SKM-1 treated with dmso at 0.1 percent for 144 hours (cell line): Measurements from ENCODE around the gene SASH1.

Source experiments
- DNase-seq: peaks from one replicate; lab custom pipeline; 2025; ENCODE audit not compliant: unreplicated experiment; lab: John Stamatoyannopoulos, UW

The SASH1 gene

DNA sequence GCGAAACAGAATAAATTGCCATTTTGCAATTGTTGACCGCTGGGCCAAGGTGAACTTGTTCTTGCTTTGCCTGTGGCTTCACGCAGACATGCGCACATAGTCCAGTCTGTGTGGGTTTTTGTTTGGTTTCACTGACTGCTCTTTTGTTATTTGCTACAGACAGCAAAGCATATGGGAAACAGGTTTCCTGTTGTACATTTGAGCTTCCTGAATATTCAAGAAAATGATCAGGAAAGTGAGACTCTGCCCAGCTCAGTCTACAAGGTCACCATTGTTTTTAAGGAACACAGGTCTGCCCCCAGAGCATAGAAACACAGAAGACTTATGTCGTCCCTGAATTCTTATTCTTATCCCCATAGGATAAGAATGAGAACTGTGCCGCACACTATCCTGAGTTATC is 55.6 kb downstream of the SASH1 start:
- no peak for DNase-seq

- no peak for DNase-seq
These were observed 56.0 kb downstream of the SASH1 start for GRCh38 chr6:148398678-148399077.

GRCh38 chr6:148401571-148401970 is 58.9 kb downstream of the SASH1 start:
- DNase-seq, result no peak

DNA sequence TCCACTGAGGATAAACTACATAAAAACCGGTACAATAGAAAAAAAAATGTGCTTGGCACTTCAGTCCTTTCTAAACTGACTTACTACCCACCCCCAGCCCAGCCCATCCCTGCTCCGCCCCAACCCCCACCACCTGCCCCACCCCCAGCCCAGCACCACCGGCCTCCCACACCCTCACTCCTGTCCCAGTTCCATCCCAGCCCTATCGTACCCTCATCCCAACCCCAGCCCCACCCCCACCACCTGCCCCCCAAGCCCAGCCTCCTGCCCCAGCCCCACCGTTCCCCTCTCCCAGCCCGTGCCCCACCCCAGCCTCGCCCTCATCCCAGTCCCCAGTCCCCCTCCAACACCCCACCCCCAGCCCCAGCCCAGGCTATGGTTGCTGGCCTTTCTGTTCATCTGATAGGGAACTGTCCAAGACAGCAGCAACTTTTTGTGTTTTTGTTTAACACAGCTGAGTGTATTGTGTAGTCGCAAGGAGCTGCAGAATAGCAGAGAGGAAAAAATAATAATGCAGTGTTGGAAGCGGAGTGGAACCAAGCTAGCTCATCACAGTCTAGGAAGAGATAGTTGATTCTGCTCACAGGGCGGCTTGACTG is 61.9 kb downstream of the SASH1 start:
- no peak for DNase-seq

GRCh38 chr6:148405894-148406293 is 63.3 kb downstream of the SASH1 start:
- no peak for DNase-seq

- no peak for DNase-seq
These were observed 64.1 kb downstream of the SASH1 start for GRCh38 chr6:148406579-148407371.

DNA sequence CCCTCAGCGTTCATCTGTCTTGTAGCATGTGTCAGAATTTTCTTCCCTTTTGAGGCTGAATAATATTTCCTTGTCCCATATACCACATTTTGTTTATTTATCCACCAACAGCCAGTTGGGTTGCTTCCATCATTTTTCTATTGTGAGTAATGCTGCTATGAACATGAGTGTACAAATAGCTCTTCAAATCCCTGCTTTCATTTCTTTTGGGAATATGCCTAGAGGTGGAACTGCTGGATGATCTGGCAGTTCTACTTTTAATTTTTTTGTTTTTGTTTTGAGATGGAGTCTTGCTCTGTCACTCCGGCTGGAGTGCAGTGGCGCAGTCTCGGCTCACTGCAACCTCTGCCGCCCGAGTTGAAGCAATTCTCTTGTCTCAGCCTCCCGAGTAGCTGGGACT is 64.7 kb downstream of the SASH1 start:
- no peak for DNase-seq

DNA sequence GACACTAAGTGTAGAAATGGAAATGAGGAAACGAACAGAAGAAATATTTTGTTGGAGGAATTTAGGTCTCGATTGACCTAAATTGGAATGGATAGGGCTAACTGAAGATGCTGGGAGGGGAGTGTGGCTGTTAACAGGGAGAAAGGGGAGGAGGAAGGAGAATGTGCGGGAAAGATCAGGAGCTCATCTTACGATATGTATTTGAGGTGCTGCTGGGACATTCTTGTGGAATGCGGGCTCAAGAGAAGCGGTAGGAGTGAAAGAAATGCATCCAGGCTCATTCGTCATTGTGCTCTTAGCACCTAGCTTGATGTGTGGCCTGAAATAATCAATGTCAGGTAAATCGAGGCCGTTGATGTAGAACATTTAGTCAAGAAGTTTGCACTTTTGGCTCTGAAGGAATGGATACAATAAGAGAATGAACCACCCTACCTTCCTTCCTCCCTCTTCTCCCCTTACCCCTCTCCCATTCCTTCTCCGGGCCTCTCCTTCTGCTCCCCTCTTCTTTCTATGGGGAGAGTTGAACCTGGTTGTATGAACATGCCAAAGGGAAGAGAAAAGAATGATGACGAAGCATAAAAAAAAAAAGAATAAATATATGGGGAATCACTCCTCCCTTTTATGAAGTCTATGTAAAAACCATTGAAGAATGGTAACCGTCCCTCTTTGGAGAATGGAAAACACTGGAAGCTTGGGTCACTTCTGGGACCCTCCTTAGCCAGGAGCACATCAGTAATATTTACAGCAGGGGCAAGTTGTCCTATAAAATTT is 70.9 kb downstream of the SASH1 start:
- DNase-seq, result no peak

DNA sequence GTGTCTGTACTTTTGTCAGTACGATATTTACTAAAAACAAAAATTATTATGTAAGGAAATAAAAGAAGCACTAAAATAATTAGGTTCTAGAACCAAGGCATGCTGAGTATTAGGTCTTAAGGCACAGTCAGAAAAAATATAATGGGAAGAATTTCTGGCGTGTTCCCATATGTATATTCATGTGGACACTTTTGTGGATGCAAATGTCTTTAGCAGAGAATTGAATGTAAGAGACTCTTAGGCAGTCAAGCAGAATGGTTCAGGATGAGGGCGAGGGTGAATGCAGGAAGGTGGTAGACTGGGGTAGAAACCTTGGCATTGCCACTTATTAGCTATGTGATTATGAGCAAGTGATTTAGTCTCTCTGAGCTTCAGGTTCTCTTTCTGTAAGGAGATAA is 71.5 kb downstream of the SASH1 start:
- DNase-seq, result no peak

DNA sequence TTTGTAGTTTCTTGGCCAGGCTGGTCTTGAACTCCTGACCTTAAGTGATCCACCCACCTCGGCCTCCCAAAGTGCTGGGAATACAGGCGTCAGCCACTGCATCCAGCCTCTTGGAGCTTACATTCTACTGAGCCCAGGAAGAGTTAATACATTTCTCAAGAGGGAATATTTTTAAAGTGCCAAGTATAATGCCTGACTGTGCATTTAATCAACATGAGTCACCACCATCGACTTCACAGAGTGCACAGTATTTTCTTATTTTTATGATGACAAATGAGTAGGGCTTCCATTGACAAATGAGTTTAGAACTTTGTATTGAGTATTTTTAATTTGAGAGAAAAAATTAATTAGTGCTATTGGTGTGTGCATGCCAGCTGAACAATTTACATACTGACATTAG is 72.2 kb downstream of the SASH1 start:
- DNase-seq, result no peak

DNA sequence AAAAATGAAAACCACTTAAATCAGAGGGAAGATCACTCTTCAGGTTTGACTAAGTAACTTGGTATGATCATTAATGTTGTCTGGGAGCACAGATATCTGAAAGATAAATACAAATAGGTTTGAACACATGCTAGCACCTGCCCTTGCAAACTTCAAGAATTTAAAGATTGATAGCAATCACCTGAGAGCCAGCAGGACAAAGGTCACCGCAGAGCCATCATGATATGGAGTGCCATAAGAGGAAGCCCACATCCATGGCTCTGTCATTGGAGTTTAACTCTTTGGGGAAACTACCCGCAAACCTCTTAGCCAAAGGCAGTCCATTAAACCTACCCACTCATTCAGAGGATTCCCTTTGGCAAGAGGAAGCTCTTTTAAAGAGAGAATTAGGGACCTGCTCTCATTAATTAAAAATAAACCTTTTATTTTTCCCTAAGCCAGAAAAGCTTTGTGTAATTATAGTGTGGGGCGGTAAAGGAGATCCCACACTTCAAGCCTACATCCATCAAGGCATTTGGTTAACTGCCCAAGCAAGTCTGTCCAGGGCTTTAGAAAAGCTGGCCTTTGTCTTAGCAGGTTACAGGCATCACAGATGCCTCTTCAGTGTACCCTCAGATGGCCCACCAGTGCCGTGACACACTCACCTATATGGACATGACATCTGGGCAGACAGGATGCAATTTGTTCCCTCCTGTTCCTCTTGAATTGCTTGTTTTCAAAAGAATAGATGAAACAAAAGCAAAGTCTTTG is 73.0 kb downstream of the SASH1 start:
- no peak for DNase-seq

DNA sequence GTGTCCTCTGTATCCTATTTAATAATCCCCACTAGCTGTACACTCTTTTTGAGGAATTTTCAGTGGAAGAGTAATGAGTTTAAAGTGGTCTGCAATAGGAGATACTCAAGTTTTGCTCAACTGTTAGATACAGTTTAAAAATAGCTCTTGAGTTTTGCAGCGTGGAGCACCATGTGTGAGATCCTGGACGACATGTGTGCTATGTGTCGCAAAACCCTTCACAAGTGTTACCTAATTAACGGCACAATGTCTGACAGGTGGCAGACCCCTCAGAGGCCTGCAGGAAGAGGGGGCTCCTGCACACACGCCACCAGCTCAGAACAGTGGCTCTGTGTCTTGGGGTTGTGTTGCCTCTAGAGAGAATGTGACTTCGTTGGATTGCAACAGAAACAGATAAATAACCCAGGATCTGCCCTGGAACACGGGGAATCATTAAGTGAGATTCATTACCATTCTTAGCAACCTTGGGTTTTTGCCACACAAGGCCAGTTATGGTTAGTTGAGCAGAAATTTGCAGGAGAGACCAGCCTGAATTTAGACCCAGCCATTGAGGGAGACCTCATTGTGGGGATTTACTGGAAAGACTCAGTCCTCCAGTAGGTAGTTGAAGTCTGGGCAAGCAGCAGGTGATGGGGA is 73.8 kb downstream of the SASH1 start:
- no peak for DNase-seq

DNA sequence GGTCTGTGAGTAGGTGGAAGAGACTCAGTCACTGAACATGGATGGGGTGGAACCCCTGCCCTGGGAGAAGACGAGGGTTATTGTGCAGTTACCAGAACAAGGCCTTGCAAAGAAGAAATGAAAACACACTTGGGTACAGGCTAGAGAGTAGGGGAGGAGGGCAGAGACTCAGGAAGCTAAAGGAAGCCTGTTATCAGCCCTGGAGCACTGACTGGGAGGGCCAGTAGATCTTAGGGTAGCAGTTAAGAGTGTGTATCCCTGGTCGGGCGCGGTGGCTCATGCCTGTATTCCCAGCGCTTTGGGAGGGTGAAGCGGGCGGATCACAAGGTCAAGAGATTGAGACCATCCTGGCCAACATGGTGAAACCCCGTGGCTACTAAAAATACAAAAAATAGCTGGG is 74.4 kb downstream of the SASH1 start:
- no peak for DNase-seq

GRCh38 chr6:148419430-148419829 is 76.8 kb downstream of the SASH1 start:
- DNase-seq, result no peak

GRCh38 chr6:148422085-148422484 is 79.4 kb downstream of the SASH1 start:
- DNase-seq, result no peak

DNA sequence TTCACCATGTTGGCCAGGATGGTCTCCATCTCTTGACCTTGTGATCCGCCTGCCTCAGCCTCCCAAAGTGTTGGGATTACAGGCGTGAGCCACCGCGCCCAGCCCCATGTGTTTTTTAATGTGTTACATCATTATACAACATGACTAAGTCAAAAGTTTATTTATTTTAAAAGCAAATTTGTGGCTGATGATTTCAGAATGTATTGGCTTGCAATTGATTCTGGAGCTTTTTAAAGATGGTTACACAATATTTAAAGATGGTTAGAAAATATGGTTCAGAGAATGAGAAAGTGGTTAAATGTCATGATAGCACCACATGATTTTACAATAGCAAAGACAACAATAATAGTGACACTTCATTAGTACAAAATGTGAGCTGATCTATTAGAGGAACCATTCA is 80.5 kb downstream of the SASH1 start:
- DNase-seq, result no peak

DNA sequence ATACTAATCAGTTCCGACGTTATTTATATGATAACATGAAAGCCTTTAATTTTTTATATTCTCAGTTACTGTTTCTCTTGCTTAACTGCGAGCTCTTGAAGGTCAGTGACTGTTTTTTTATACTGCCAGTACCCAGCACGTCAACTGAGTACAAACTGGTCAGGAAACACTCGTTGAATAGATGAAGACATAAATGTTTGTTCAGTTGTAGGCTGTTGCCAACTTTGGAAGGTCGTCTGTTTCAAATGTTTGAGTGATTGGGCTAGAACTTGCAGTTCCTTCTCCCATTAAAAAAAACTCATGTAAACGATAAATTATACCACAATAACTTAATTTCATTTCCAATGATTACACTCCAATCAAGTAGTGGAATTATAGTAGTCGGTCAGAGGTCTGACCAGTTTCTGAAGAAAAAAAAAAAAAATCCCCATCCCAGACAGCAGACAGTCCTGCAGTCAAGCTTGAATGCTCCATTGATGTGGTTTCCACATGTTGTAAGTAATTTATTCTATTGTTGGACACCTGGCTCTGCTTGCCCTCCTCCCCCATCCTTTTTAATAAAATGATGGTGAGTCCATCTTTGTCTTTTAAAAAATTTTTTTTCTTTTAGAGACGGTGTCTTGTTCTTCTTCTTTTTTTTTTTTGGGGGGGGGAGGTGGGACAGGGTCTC is 81.1 kb downstream of the SASH1 start:
- no peak for DNase-seq

GRCh38 chr6:148425443-148425842 is 82.8 kb downstream of the SASH1 start:
- DNase-seq, result no peak

DNA sequence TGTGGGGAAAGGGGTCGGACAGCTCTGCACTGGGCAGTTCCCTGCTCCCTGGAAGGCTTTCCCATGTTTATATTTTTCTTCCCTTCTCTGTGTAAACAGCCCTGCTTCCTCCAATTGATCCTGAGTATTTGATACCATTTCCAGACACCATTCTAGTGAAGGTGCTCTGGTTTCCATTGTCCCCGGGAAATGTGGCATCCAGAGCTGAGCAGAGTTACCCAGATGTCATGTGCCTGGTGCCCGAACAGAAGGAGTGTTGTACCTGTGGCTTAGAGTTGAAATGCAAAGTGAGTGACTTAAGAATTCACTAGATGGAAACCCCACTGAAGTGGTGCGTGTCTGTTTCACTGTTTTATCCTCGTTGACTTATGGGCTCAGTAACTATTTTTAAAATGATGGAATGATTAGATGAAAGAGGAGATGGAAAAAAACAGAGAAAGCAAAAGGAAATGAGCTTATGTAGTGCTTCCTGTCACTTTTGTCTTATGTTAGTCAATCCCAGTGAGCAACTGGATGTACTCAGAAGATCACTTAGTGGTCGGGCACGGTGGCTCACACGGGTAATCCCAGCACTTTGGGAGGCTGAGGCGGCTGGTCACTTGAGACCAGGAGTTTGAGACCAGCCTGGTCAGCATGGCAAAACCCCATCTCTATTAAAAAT is 83.8 kb downstream of the SASH1 start:
- no peak for DNase-seq

GRCh38 chr6:148427333-148427732 is 84.7 kb downstream of the SASH1 start:
- no peak for DNase-seq
